K562 treated with DMSO at 1 percent for 24 hours (cell line): ENCODE results near the gene OR2W3. TPM values are rescaled to one million over a fixed set of nuclear protein-coding genes. Genes with fewer than 3 reads are reported as not detected.

Experiments used
- total RNA-seq: library from RNA; unstranded; fragments of 300-600 nt; gene quantifications from 2 replicates; pipeline ENCODE4 v1.2.3, GENCODE V29; 2022; ENCODE audit warnings: low read depth; ENCODE audit not compliant: insufficient read depth

The OR2W3 gene
- 5.8 and 5.9 TPM in 2 replicates for total RNA-seq

GRCh38 chr1:247895163-247895637 lies at the start of gene OR2W3:
Gene OR2W3, plus strand, starts transcription at chr1:247895587. Its CDS starts 0 bp downstream, at chr1:247895587.

GRCh38 chr1:247857069-247857984 lies 38.1 kb upstream of the OR2W3 start, which contains the start of gene TRIM58:
Gene TRIM58, plus strand, starts transcription at chr1:247857187. Its CDS starts 60 bp downstream, at chr1:247857247.

GRCh38 chr1:247919952-247920351 lies 24.6 kb downstream of the OR2W3 start, which contains the start of gene OR2T8:
Gene OR2T8, plus strand, starts transcription at chr1:247920252. Its CDS starts 766 bp downstream, at chr1:247921018.

GRCh38 chr1:247924868-247925267 lies 29.5 kb downstream of the OR2W3 start, which contains the start of gene OR2AJ1:
Gene OR2AJ1, plus strand, starts transcription at chr1:247924889. Its CDS starts 8,880 bp downstream, at chr1:247933769.

Other genes with a start within 250 kb of the OR2W3 start
- not detected in 2 replicates for gene OR13G1, start 215.8 kb upstream of the OR2W3 start, total RNA-seq
- not detected in 2 replicates for gene OR6F1, start 178.9 kb upstream of the OR2W3 start, total RNA-seq
- gene OR14K1, start 157.0 kb upstream of the OR2W3 start, total RNA-seq: not detected in 2 replicates
- gene OR14A2, start 147.4 kb upstream of the OR2W3 start, total RNA-seq: not detected in 2 replicates
- gene OR1C1, start 135.0 kb upstream of the OR2W3 start, total RNA-seq: not detected in 2 replicates
- gene OR14A16, start 71.5 kb upstream of the OR2W3 start, total RNA-seq: not detected in 2 replicates
- not detected in 2 replicates for gene OR11L1, start 53.7 kb upstream of the OR2W3 start, total RNA-seq
- 23.0 and 23.6 TPM in 2 replicates for gene TRIM58, start 38.4 kb upstream of the OR2W3 start, total RNA-seq
- gene OR2T8, start 24.7 kb downstream of the OR2W3 start, total RNA-seq: 0.37 TPM in 1 of 2 replicates, not detected in the other
- gene OR2AJ1, start 29.3 kb downstream of the OR2W3 start, total RNA-seq: not detected in 2 replicates
- gene OR2L8, start 53.3 kb downstream of the OR2W3 start, total RNA-seq: not detected in 2 replicates
- gene OR2AK2, start 69.6 kb downstream of the OR2W3 start, total RNA-seq: not detected in 2 replicates
- not detected in 2 replicates for gene OR2L5, start 118.1 kb downstream of the OR2W3 start, total RNA-seq
- gene OR2L2, start 134.5 kb downstream of the OR2W3 start, total RNA-seq: not detected in 2 replicates
- not detected in 2 replicates for gene OR2L3, start 151.2 kb downstream of the OR2W3 start, total RNA-seq
- gene OR2L13, start 199.6 kb downstream of the OR2W3 start, total RNA-seq: not detected in 2 replicates
- gene OR2M5, start 249.6 kb downstream of the OR2W3 start, total RNA-seq: not detected in 2 replicates